RWPE2 (cell line): Measurements from ENCODE around the gene DNMT1.
A peak's percentile ranks its signal among the peaks of the same experiment; 100 is the strongest.

Experiments
- ATAC-seq: fragments of 200-7000 bp; cut with Tn5 transposase; 3 replicates; pipeline ENCODE4 v1.9.1; 2021; ENCODE audit warnings: low read depth
- DNase-seq: peaks from one replicate; pipeline ENCODE4 v3.0.0-alpha.2; 2020; ENCODE audit warnings: low spot score
- H3K27ac ChIP-seq: fragments of 450-650 bp; 2 replicates; pipeline ENCODE4 v1.5.1; 2017; ENCODE audit warnings: mild to moderate bottlenecking; ENCODE audit not compliant: poor library complexity, severe bottlenecking
- H3K27me3 ChIP-seq: fragments of 250-450 bp; sonication (Bioruptor Pico); 2 replicates; pipeline ENCODE4 v1.5.1; 2021; ENCODE audit warnings: mild to moderate bottlenecking, moderate library complexity; ENCODE audit not compliant: insufficient read depth, poor library complexity, severe bottlenecking
- H3K36me3 ChIP-seq: fragments of 250-450 bp; sonication (Bioruptor Pico); 2 replicates; pipeline ENCODE4 v1.5.1; 2020; ENCODE audit warnings: low read depth, mild to moderate bottlenecking, moderate library complexity
- H3K4me1 ChIP-seq: fragments of 250-450 bp; sonication (Bioruptor Pico); 2 replicates; pipeline ENCODE4 v1.5.1; 2021; ENCODE audit warnings: mild to moderate bottlenecking, moderate library complexity; ENCODE audit not compliant: insufficient read depth, poor library complexity, severe bottlenecking
- H3K4me3 ChIP-seq: fragments of 250-450 bp; sonication (Bioruptor Pico); 2 replicates; pipeline ENCODE4 v1.5.1; 2021; ENCODE audit warnings: mild to moderate bottlenecking, moderate library complexity; ENCODE audit not compliant: severe bottlenecking
- H3K9me3 ChIP-seq: fragments of 250-450 bp; sonication (Bioruptor Pico); 2 replicates; pipeline ENCODE4 v1.5.1; 2021; ENCODE audit warnings: mild to moderate bottlenecking, moderate library complexity; ENCODE audit not compliant: severe bottlenecking
- TF ChIP-seq, protein P1 (sequence below): fragments of 450-650 bp; IDR thresholded peaks from one replicate; pipeline ENCODE4 v1.5.1; 2017; ENCODE audit warnings: mild to moderate bottlenecking, moderate library complexity; ENCODE audit not compliant: poor library complexity, severe bottlenecking

Gene DNMT1

DNA sequence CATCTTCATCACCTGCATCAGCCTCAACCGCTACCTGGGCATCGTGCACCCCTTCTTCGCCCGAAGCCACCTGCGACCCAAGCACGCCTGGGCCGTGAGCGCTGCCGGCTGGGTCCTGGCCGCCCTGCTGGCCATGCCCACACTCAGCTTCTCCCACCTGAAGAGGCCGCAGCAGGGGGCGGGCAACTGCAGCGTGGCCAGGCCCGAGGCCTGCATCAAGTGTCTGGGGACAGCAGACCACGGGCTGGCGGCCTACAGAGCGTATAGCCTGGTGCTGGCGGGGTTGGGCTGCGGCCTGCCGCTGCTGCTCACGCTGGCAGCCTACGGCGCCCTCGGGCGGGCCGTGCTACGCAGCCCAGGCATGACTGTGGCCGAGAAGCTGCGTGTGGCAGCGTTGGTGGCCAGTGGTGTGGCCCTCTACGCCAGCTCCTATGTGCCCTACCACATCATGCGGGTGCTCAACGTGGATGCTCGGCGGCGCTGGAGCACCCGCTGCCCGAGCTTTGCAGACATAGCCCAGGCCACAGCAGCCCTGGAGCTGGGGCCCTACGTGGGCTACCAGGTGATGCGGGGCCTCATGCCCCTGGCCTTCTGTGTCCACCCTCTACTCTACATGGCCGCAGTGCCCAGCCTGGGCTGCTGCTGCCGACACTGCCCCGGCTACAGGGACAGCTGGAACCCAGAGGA is 80.6 kb downstream of the DNMT1 start:
- Histone ChIP-seq H3K27ac (no peak overlapping the region), H3K4me1 (no peaks in the 10 kb centered on the region), H3K4me3 (no peak overlapping the region), H3K36me3 (peaks cover 73% of the 10 kb centered on the region), H3K27me3 (no peaks in the 10 kb centered on the region), H3K9me3 (no peaks in the 10 kb centered on the region)
- TF ChIP-seq, protein P1, sequence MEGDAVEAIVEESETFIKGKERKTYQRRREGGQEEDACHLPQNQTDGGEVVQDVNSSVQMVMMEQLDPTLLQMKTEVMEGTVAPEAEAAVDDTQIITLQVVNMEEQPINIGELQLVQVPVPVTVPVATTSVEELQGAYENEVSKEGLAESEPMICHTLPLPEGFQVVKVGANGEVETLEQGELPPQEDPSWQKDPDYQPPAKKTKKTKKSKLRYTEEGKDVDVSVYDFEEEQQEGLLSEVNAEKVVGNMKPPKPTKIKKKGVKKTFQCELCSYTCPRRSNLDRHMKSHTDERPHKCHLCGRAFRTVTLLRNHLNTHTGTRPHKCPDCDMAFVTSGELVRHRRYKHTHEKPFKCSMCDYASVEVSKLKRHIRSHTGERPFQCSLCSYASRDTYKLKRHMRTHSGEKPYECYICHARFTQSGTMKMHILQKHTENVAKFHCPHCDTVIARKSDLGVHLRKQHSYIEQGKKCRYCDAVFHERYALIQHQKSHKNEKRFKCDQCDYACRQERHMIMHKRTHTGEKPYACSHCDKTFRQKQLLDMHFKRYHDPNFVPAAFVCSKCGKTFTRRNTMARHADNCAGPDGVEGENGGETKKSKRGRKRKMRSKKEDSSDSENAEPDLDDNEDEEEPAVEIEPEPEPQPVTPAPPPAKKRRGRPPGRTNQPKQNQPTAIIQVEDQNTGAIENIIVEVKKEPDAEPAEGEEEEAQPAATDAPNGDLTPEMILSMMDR, result no peak
- ATAC-seq (peak; percentile 6), DNase-seq (no peak)

DNA sequence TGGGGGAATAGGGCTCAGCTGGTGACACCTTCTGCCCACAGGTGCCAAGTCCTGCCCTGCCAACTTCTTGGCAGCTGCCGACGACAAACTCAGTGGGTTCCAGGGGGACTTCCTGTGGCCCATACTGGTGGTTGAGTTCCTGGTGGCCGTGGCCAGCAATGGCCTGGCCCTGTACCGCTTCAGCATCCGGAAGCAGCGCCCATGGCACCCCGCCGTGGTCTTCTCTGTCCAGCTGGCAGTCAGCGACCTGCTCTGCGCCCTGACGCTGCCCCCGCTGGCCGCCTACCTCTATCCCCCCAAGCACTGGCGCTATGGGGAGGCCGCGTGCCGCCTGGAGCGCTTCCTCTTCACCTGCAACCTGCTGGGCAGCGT is 81.2 kb downstream of the DNMT1 start:
- H3K27ac ChIP-seq, result no peak overlapping the region

DNA sequence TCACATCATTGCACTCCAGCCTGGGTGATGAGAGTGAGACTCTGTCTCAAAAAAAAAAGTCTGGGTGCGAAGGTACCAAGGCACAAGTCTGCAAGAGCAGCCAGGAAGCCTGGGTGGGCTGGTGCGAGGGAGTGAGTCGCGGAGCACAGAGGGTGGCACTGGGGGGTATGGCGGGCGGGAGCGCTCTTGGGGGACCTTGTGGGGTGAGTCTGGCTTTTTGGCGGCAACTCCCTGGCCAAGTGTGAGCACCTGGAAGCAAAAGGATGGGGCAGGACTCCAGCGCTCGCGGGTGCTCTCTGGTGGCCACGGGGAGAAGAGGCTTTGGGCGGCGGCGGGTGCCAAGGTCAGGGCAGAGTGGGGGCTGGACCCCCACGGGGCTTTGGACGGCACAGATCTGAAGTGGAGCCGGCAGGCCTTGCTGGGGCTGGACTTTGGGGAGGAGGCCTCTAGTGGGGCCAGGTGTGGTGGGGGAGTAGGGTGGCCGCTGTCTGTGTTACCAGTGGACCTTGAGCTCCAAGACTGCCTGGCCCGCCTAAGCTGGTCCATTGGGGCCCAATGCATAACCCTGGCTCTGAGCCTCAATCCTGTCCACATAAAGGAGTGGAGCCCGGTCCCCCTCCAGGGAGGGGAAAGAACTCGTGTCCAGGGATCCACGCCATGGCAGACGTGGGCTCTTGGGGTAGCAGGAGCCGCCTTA is 81.7 kb downstream of the DNMT1 start:
- ATAC-seq, result peak; percentile 26
- no peaks in the 10 kb centered on the region for H3K4me1 ChIP-seq
- no peak for DNase-seq
- no peaks in the 10 kb centered on the region for H3K9me3 ChIP-seq
- H3K27me3 ChIP-seq, result no peaks in the 10 kb centered on the region
- H3K27ac ChIP-seq, result peak overlapping the region; percentile 42
- H3K4me3 ChIP-seq, result no peak overlapping the region
- TF ChIP-seq, protein P1, result peak; percentile 73
- H3K36me3 ChIP-seq, result peaks cover 74% of the 10 kb centered on the region

More for the DNA sequence above, 81.2 kb downstream of the DNMT1 start:
- H3K27me3 ChIP-seq, result no peaks in the 10 kb centered on the region
- no peak overlapping the region for H3K4me3 ChIP-seq
- no peaks in the 10 kb centered on the region for H3K4me1 ChIP-seq
- TF ChIP-seq, protein P1, result peak; percentile 6
- ATAC-seq (no peak), DNase-seq (no peak)
- H3K9me3 ChIP-seq, result no peaks in the 10 kb centered on the region
- peaks cover 74% of the 10 kb centered on the region for H3K36me3 ChIP-seq

DNA sequence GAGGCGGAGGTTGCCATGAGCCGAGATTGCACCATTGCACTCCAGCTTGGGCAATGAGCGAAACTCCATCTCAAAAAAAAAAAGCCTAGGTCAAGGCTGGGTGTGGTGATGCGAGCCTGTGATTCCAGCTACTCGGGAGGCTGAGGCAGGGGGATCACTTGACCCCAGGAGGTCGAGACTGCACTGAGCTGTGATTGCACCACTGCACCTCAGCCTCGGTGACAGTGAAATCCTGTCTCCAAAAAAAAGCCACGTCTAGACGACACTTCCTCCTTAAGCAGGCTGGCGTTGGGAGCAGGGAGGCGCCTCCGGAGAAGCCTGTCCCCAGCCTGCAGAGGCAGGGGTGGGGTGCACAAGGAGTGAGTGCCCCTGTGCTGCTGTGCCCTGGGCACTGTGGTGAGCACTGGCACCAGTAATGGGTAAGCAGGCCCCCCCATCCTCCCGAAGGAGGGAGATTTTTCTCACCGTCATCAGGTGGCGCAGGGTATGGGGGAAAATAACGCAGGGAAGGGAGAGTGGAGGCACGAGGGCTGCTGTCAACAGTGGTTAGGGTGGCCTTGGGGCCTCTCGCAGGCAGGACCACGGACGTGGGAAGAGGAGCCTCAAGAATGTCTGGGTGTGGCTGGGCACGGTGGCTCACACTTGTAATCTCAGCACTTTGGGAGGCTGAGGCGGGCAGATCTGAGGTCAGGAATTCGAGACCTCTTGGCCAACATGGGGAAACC is 82.6 kb downstream of the DNMT1 start:
- ATAC-seq, result no peak; the same call in 2 of the 3 replicates
- no peaks in the 10 kb centered on the region for H3K27me3 ChIP-seq
- peaks cover 4% of the 10 kb centered on the region for H3K4me1 ChIP-seq
- no peak overlapping the region for H3K4me3 ChIP-seq
- peaks cover 74% of the 10 kb centered on the region for H3K36me3 ChIP-seq
- TF ChIP-seq, protein P1, result no peak
- H3K9me3 ChIP-seq, result no peaks in the 10 kb centered on the region
- DNase-seq, result no peak
- H3K27ac ChIP-seq, result peak overlapping the region; percentile 42
